ENCODE results near the gene DCDC1.

The DCDC1 gene

DNA sequence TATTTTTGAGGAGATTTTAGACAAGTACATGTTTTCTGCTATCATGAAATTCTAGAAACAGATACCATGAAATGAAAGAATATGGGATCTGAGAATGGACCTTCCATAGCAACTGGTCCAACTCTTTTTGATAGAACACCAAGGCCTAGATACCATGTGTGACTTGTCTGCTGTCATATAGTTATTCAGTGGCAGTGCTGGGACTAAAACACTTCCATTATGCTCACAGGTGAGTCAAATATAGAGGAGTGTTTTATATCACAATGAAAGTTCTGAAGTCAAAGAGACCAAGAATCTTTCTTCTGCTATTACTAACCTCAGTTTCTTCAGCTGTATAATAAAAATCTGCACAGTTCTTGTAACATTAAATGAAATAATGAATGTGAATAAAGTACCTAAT lies 276.9 kb downstream of the DCDC1 start:
- DNase-seq = no peak

DNA sequence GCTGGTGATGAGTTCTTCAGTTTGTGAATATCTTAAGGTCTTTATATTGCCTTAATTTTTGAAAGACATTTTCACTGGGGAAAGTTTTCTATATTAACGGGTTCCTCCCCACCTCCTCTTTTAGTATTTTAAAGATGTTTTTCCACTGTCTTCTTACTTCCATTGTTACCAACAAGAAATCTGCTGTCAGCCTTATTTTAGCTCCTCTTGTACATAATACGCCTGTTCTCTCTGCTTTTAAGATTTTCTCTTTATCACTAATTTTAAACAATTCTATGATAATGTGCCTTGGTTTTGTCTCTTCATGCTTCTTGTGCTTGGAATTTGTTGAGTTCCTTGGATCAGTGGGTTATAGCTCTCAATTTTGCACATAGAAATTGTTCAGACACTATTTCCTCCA lies 280.4 kb downstream of the DCDC1 start:
- no peak for DNase-seq

GRCh38 chr11:31069447-31070205 lies 299.9 kb downstream of the DCDC1 start:
- DNase-seq = no peak

GRCh38 chr11:31060880-31061279 lies 308.7 kb downstream of the DCDC1 start:
- DNase-seq = no peak

DNA sequence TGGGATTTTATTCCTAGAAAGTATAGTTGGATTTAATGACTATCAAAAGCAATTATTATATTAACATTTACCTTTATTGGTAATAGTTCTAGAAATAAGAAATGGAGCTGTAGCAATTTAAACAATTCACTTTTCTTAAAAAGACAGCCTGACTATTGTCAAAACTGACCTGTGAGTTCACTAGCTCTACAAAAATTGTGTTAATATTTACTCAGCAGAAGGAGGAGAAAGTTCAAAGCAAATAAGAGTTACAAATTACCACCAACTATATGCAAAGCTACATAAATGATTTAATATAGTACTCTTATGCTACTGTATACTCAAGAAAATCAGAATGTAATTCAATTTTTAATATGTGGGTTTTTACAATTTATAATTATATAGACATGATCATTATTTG lies 310.0 kb downstream of the DCDC1 start:
- DNase-seq = no peak

GRCh38 chr11:31050061-31050765 lies 319.3 kb downstream of the DCDC1 start:
- no peak for DNase-seq

GRCh38 chr11:31045335-31045734 lies 324.2 kb downstream of the DCDC1 start:
- no peak for DNase-seq

DNA sequence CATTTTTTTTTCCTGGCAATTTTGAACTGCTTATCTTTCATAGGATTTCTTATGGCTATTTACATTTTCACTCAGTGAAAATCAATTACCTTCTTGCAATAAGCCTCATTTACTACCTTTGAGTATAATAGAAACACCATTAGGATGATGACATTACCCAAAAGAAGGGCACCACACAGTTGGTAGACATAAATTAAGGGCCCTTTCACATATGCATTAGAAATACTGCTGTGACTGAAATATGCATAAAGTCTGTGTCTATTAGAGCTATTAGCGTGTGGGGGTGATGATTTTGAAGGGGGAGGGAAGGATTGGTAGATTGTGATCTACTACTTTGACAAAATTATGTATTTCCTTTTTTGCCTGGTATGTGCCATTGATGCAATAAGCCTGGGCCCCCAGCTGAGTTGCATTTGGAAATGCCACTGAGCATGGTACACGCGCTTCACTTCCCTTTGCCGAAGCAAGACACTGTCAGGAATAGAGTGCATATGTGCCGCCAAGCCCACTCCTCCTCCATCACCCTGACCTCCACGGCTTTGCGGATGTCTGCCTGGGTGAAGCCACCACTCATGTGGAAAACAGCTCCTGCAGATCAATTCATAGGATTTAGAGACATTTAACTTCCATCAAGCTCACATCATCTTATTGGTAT lies 339.3 kb downstream of the DCDC1 start:
- DNase-seq = no peak

DNA sequence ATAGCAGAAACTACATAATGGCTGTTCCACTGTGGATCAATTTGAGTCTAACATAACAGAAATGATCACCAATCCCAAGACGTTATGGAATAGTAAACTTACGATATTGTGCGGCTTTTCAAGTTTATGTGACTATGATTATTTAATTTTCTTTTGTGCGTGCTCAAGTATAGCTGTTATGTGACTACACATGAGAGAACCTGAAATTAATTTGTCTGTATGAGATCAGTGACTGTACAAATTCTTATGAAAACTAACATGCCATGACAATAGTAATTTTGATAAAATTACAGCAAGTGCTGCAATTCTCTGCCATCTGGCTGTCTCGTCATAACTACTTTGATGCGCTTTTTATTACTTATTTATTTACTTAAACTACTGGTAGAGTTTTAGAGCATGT lies 343.2 kb downstream of the DCDC1 start:
- no peak for DNase-seq

DNA sequence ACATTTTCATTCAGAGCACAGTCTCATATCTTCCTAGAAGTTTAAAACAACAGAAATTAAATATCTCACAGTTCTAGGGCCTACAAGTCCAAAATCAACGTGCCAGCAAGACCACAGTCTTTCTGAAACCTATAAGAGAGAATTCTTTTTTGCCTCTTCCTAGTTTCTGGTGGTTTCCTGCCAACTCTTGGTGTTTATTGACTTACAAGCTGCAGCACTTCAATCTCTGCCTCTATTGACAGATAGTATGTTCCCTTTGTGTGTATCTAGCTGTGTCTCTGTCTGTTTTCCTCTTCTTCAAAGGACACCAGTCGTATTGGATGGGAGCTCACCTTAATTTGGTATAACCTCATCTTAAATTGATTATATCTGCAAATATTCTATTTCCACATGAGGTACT lies 347.5 kb downstream of the DCDC1 start:
- DNase-seq = no peak

DNA sequence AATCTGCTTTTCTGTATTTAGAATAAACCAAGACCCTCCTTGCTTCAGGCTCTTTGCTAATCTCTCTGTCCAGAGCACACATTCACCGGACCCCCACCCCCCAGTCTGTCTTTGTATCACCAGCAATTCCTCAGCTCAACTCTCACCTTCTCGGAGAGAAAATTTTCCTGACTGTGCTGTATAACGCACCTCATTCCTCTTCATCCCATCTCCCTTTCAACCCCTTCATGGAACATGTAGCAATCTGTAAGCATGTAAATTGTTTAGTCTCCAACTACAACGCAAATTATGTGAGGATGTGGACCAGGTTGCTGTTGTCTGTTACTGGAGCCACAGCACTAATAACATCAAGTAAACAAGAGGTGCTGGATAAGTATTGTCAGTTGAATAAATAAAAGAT lies 349.8 kb downstream of the DCDC1 start:
- no peak for DNase-seq

DNA sequence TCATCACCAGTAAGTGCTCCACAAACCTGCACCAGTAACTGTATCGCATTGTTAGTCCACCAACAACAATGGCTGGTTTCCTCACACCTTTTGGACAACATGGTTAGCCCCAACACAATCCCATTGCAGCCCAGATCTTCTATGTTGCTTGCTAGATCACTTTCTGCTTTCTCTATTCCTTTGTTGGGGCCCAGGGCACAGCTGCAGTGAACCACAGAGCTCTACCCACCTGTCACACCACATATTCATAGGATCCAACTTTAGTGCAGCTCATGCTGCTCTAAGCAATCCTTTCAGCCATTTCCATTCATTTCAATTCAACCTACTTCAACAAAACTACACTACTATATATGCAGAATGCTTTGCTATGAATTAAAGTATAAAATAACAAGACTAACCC lies 364.3 kb downstream of the DCDC1 start:
- no peak for DNase-seq

DNA sequence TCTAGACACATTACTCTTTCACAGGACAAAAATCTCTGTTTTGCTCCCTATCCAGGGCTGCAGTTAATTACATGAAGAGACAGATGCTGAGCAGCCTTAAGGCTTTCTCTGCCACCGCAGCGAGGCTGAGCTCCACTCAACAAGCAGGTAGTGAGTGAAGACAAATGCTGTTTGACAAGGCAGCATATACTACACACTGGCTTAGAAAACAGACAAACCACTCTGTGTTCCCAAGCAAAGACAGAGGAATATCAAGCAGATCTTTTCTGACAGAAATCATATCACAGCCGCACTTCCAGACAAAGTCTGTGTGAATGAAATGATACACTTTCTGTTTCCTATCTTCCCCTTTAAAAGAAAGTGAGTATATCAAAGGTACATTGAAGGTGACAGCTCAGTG lies 368.1 kb downstream of the DCDC1 start:
- DNase-seq = no peak

DNA sequence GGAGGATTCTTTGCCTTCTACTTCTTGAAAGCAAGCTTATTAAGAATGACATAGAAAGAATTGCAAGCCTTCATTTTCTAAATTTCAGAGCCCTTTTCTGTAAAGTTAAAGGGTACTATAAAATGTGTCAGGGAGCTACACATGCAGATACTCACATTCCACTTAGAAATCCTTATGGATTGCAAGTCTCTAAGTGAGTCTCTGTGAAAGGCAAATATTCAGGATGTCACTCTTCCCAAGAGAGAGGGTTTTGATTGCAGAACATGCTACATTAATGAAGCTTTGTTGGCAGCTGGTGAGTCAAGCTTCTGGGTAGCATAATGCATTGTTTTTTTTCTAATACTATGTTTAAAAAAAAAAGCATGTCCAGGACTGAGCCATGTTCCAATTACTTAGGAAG lies 369.2 kb downstream of the DCDC1 start:
- DNase-seq = no peak

DNA sequence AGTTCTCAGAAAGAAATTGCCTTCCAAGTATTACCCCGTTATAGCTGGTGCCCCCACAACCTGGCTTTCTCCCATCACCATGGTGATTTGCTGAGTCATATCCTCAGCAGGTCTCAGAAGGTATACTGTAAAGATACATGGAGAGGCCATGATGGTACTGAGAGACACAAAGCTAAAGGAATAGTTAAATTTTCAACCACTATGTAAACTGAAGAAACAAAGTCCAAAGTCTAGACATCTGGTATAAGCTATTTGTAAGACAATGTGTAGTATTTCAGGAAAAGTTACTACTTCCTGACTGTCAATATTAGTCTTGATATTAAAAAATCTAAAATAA lies 377.1 kb downstream of the DCDC1 start:
- no peak for DNase-seq

DNA sequence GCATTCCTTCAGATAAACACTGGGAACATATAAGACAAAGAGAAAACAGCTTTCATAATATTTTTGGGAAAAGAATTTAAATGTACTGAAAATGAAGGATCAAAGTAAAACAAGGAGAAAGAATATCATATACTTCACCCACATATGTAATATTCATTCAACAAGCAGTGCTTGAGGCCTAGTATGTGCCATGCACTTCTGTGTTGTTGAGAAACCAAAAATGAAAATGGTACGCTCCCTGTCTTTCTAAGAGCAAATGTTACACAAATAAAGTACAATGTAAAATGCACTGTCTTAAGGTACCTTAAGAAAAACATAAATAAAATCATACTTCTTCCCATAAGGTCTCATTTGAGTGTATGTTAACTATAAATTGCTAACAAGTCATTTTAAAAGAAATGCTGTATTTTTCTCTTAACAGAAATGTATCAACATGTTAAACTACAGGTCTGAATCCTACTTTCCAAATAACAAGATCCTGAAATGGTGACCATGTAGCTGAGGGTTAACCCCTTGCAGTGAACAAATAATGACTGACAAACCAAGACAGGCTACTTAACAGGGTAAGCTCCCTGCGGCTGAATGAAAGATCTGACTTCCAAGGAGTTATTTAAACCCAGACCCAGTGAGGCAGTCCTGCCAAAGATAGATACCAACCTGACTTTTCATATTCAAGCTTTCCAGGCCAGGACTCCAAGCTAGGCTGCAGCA lies 377.6 kb downstream of the DCDC1 start:
- no peak for DNase-seq

GRCh38 chr11:30991376-30991775 lies 378.2 kb downstream of the DCDC1 start:
- no peak for DNase-seq

DNA sequence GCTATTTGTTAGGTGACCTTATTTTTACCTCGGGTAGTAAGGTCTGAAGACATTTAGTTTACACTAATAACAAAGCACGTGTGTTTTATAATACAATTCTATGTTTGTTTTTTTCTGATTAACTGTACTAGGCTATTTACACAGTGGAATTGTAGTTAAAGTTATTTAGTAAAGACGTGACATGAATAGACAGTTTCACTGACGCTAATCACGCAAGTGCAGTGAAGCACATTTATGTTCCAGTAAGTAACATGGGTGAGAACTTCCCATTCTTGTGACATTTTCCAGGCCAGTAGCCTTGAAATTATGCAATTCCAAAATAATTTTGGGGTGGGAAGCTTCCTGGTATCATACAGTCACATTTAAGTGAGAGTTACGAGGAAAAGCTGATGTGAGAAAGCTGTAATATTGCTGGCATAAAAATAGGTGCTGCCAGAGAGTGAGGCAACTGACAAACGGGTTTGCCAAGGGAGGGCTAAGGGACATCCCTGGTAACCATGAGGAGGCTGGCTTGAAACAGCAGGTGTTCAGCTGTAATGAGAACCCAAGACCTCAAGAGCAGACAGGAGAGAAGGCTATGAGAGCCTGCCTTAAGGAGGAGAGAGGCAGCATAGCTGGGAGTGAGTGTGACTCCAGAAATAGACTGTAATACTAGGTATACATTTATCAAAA lies 378.8 kb downstream of the DCDC1 start:
- no peak for DNase-seq

- DNase-seq = no peak
Observed at GRCh38 chr11:30987819-30988218, 381.7 kb downstream of the DCDC1 start.

DNA sequence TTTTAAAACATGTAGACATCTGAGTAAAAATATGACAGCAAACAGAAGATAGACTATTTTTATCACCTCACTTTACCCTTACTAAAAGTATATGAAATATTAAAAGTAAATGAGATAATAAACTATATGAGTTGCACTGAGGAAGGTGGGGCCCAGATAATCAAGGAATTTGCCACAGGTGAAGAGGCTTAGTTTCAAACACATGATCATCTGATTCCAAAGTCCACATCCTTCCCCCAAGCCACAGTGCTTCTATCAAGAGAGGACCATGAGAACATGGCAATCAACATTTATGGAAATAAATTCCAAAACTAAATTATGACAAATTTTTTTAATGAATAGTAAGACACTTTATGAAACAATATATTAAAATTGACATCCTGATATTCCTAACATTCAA lies 384.0 kb downstream of the DCDC1 start:
- no peak for DNase-seq

DNA sequence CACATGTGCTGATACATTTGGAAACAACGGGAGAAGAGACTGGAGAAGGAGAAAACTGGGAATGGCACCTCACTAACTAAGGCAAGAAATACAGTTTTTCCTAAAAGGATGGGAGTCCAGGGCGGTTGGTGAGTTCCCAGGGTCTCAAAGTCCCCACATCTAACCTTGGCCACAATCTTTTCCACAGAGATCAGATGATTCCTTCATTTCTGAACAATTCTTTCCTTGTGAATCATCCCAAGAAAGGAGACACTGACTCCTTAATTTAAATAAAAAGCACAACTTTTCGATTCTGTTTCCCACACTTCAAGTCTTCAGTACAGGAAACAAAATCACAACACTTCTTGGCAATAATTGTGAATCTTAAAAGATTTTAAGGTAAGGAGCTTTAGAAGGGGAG lies 384.7 kb downstream of the DCDC1 start:
- DNase-seq = no peak

- DNase-seq = no peak
Observed at GRCh38 chr11:30984442-30984816, 385.1 kb downstream of the DCDC1 start.

DNA sequence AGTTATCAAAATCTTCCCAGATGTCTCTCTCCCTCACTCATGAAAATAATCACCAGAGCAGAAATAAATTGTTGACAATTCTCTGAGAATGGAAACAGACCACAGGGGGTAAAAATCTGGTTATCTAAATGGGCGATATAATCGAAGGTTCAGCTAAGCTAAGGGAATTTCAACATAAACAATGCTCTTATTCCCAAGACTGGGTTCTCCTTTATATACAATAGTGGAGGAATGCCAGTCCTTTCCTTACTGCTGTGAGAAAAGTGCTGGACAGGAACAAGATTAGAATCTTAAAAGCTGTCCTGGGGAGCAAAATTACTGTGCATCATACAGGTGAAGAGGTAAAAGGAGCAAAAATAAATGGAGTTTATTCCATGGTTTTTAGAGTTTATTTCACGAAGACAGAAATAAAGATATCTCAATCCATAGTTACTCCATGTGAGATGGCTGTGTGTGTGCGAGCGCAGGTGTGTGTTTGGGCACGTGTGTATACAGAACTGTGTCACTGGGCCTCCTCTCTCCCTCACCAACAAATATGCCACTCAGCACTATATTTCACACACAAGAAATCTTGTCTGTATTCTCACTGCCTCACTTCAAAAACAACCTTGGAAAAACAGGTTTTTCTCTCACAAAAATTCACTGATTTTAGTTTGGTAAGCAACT lies 385.6 kb downstream of the DCDC1 start:
- no peak for DNase-seq
